ENCODE data around the gene GID8.

GID8 gene

DNA sequence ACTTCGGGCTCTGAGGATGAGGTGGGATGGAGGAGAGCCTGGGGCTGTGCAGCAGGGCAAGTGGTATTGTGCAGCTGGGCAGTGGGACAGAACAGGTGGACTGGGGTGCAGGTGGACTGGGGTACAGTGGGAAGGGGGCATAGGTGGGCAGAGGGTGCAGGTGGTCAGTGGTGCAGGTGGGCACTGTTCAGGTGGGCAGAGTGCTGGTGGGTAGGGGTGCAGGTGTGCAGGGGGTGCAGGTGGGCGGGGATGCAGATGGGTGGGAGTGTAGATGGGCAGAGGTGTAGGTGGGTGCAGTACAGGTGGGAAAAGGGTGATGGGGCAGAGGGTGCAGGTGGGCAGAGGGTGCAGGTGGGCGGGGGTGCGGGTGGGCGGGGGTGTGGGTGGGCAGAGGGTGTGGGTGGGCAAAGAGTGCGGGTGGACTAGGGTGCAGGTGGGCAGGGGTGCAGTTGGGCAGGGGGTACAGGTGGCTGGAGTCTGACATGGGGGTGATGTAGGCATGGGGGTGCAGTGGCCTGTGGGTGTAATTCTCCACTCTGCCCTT, 48.4 kb downstream of the GID8 start:
- DNase-seq (ENCODE audit: low read depth): no peak

DNA sequence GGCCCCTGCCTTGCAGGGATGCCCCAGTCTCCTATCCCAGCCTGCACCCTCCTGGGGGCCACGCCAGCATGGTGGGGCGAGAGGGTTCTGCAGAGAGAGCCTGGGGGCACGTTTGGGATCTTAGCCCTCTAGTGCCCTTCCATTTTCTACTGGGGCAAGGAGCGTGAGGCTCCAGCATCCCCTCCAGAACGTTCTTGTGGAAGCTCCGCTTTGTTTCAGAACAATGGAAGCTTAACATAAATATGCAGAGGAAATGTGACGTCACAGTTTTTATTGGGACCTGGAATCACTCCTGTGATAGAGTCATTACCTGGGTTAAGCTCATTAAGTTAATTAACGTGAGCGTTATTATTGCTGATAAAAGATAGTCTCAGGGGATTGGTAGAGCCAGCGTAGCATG, 49.2 kb downstream of the GID8 start:
- no peak for DNase-seq (ENCODE audit: low read depth)

DNA sequence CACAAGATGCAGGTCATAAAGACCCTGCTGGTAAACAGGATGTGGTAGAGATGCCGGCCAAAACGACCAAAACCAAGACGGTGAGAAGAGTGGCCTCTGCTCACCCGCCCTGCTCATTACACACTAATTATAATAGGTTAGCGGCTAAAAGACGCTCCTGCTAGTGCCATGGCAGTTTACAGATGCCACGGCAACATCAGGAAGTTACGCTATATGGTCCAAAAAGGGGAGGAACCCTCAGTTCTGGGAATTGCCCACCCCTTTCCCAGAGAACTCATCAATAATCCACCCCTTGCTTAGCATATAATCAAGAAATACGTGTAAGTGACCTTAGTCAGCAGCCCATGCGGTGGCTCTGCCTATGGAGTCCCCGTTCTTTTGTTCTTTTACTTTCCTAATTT, 51.3 kb downstream of the GID8 start:
- no peak for DNase-seq (ENCODE audit: low read depth)

DNA sequence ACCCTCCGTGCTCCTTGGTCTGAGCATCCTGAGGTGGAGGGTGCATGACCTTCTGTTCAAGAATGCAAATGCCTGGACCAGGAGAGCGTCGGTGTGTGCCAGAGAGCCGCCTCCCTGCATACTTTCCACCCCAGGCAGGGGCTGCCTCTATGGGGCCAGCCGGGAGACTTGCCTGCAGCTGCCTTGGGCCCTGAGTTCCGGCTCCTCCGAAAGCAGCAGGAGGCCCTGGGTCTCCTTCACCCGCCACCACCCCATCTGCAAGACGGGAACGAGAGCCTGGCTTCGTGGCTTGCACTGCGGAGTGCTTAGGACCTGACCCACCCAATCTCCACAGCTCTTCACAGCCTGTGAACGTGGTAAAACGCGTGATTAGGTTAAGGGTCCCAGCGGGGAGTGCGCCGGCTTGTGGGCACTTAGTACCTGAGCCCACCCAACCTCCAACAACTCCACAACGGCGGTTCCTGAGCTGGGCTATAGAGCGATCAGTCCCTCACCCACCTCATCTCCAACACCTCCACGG, 52.4 kb downstream of the GID8 start:
- DNase-seq (ENCODE audit: low read depth): no peak

DNA sequence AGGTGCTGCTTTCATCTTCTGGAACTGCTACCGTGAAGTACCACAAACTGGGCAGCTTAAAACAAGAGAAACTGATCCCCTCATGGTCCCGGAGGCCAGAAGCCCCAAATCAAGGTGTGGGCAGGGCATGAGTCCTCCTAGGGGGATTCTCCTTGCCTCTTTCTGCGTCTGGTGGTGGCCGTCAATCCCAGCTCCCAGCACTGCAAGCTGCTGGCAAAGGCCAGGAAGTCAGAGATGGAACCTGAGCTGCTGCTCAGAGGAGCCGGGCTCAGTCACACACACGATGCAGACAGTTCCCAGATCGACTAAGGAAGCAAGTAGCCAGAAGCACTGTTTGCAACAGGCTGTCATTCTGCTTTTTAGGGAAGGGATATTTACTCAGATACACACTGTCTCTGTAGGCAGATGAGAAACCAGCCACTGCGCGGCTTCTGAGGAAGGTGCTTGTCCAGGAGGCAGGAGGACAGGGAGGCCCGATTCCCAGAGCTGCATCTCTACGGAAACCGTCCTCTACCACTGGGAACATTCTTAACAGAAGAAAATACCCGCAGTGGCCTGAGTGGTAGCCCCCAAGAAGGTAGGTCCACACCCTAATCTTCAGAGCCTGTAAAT, 53.4 kb downstream of the GID8 start:
- DNase-seq (ENCODE audit: low read depth): no peak

DNA sequence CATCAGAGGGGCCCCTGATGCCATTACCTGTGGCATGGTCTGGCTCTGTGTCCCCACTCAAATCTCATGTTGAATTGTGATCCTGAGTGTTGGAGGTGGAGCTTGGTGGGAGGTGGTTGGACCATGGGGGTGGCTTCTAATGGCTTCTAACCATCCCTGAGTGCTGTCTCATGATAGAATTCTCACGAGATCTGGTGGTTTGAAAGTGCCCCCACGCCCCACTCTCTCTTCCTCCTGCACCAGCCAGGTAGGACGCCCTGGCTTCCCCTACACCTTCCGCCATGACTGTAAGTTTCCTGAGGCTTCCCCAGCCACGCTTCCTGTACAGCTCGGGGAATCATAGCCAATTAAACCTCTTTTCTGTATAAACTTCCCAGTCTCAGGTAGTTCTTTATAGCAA, 53.9 kb downstream of the GID8 start:
- no peak for DNase-seq (ENCODE audit: low read depth)

DNA sequence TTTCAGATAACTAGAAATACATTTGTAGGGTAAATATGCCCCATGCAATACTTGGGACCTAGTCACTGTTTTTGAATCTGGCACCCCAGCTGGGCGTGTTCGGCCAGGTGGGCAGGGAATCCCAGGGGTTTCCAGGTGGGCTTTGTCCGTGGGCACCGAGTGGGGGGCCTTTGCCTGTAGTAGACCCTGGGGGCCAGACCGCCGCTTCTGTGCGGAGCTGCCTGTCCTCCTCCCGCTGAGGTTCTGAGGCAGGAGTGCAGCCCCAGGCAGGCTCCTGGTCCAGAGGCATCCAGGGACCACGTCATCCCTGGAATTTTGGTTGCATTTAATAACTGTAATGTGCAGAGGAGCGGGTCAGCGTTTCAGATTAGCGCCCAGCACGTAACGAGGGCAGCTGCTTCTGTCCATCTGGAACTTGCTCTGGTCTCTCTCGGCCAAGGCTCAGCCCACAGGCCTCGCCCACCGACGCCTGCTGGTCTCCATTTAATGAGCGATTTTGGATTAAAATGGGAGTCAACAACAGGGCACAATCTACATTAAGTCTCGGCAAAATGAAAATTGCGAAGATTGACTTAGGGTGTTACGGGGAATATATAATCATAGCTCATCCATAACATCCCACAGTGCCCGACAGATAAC, 56.0 kb downstream of the GID8 start:
- no peak for DNase-seq (ENCODE audit: low read depth)

DNA sequence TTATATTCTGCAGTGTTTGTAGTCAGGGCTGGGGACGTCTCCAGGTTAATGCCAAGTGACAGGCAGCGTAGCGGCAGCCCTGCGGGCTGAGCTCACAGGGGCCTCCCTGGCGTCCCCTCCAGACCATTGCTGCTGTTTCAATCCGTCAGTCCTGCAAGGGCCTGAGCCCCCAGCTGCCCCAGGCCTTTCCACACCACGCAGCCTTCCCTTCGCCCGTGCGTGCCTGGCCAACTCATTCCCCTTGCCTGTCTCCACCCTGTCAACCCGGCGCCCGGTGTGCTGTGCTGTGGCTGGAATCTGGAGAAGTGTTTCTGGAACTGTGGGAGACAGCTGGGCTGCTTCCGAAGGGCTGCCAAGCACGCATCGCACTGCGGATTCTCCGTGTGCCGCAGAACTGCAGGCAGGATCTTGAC, 56.9 kb downstream of the GID8 start:
- no peak for DNase-seq (ENCODE audit: low read depth)

DNA sequence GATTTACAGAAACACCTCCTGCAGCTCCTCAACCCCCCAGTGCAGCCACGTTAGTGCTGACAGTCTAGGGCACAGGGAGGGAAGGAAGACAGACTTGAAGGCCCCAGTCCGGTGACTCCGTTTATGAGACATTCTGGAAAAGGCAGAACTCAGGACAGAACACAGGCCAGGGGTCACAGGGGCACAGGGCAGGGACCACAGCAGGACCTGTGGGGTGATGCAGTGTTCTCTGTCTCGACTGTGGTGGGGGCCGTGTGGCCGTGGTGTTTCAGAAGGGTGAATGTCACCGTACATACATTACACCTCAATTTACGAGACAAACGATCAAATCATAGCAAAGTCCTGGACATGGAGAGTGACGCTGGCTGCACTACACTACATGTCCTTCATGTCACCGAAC, 57.5 kb downstream of the GID8 start:
- no peak for DNase-seq (ENCODE audit: low read depth)

DNA sequence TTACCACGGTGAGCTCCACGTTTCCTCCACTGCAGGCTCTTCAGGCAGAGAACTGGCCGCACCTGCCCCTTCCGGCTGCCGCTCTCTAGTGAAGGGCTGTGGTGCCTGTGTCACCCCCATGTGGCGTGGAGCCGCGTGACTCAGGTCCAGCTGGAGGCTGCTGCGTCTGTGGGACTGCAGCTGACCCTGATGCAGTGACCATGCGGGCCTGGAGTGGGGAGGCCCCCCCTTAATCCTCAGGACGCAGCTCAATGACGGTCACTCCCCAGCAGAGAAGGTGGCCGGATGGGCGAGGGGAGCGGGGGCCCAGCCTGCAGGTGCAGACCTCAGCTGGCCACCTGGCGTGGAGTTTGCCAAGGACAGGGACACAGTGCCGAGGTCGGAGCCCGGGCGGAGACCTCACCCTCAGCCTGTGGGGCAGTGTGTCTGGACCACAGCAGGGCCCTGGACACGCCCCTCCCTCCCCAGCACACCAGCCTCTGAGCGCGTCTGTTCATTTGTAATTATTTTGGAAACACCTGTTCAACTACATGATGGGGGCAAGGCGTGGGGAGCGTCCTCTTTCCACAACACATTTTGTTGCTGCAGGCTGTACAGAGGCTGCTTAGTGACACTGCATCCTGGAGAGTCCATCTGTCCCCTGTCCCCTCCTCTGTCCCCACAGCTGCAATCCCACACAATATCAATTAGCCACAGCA, 58.1 kb downstream of the GID8 start:
- no peak for DNase-seq (ENCODE audit: low read depth)

DNA sequence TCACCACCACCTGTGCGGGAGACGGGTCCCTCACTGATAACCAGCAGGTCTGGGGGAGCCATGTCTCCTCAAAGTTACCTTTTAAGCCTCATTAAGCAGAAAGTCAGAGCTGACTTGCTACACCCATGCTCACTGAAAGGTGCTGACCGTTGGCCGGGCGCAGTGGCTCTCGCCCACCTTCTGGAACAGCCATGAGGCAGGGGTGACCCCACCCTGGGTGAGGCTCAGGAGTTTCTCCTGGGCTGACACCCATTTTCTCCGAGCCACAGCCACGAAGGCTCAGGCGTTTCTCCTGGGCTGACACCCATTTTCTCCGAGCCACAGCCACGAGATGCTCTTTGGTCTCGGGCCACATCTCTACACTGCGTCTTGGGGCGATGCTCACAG, 58.6 kb downstream of the GID8 start:
- DNase-seq (ENCODE audit: low read depth): no peak

DNA sequence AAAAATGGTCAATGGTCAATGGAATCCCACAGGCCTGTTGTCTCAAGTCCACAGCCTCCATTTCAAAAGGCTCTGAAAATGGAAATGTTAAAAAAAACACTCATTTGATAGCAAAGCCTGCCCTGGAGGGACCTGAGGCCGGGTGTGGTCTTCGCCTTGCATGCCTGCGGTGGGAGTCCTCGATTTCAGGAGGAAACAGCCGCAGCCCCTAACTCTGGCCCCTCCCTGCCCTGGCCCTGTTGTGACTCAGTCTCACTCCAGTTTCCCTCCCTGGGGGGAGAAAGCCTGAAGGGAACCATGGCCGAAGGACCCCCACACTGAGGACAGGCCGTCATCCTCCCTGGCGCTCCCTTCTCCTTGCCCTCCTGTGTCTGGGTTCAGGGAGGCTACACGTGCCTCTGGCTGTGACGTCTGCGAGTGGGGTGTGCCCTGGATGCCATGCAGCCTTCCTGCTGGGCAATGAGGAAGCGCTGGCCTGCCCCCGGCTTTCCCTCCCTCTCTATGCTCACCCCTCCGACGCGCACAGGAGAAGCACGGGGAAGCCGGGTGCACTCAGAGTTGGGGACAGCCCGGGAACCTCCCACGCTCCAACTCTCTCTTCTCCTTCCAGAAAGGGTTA, 59.6 kb downstream of the GID8 start:
- DNase-seq (ENCODE audit: low read depth): no peak
